Retinal pigment epithelial cell (primary cell): ENCODE data around the gene ZBTB16.
A peak's percentile ranks its signal among the peaks of the same experiment; 100 is the strongest.

Experiments
- DNase-seq: peaks from one replicate; pipeline ENCODE4 v3.0.0-alpha.2; 2010; ENCODE audit warnings: low read depth
- H3K4me3 ChIP-seq: 2 replicates; pipeline ENCODE4 v1.5.1; 2011; ENCODE audit warnings: mild to moderate bottlenecking, low read length, control low read depth, moderate library complexity
- CTCF ChIP-seq: conservative IDR thresholded peaks from 2 replicates; pipeline ENCODE4 v1.5.1; 2011; ENCODE audit warnings: low read depth, low read length, control low read depth, inconsistent platforms

Gene ZBTB16

GRCh38 chr11:114257621-114258558, 198.4 kb downstream of the ZBTB16 start:
- no peak overlapping the region for H3K4me3 ChIP-seq

GRCh38 chr11:114258696-114259095, 199.2 kb downstream of the ZBTB16 start:
- no peak for TF ChIP-seq CTCF
- DNase-seq, result no peak
- no peak overlapping the region for H3K4me3 ChIP-seq

More at GRCh38 chr11:114257621-114258558, 198.4 kb downstream of the ZBTB16 start:
- peak; percentile 46 for TF ChIP-seq CTCF
- no peak for DNase-seq

- no peak for DNase-seq
- TF ChIP-seq CTCF, result no peak
- no peak overlapping the region for H3K4me3 ChIP-seq
Measured at GRCh38 chr11:114259124-114259526, 199.6 kb downstream of the ZBTB16 start.

GRCh38 chr11:114259551-114259983, 200.1 kb downstream of the ZBTB16 start:
- H3K4me3 ChIP-seq, result no peak overlapping the region
- no peak for DNase-seq
- TF ChIP-seq CTCF, result no peak

GRCh38 chr11:114260077-114260476, 200.6 kb downstream of the ZBTB16 start:
- DNase-seq, result no peak
- no peak overlapping the region for H3K4me3 ChIP-seq
- TF ChIP-seq CTCF, result no peak

- H3K4me3 ChIP-seq, result no peak overlapping the region
- TF ChIP-seq CTCF, result no peak
- no peak for DNase-seq
Measured at GRCh38 chr11:114260483-114260882, 201.0 kb downstream of the ZBTB16 start.

- TF ChIP-seq CTCF, result no peak
- DNase-seq, result no peak
- H3K4me3 ChIP-seq, result no peak overlapping the region
Measured at GRCh38 chr11:114261791-114262190, 202.3 kb downstream of the ZBTB16 start.
